Stimulated activated naive B cell treated with anti-CD40 and anti-IgM and Interleukin-4, amounts not matched to agents 10 μg/mL and 1 μg/mL and 100 μg/mL, for 72 hours (primary cell): ENCODE results near the gene USP44.

Experiments used
- ATAC-seq, 2 donors: fragments of 150-1000 bp; cut with Tn5 transposase; replicated peaks; 2 replicates each; pipeline ENCODE4 v1.10.0; 2021; ENCODE audit warnings: moderate library complexity in 1 of 2
- DNase-seq: peaks from one replicate; pipeline ENCODE4 v3.0.0; 2021
- H3K27ac Mint-ChIP-seq: one replicate; pipeline ENCODE4 v1.8.0; 2022; ENCODE audit warnings: mild to moderate bottlenecking, mixed read lengths
- H3K27me3 Mint-ChIP-seq, 2 donors: one replicate each; pipeline ENCODE4 v1.8.0; 2022; ENCODE audit warnings: mixed read lengths in 2 of 2
- H3K36me3 Mint-ChIP-seq, 2 donors: one replicate each; pipeline ENCODE4 v1.8.0; 2022; ENCODE audit warnings: mixed read lengths in 2 of 2, mild to moderate bottlenecking in 1 of 2
- H3K4me1 Mint-ChIP-seq, 2 donors: one replicate each; pipeline ENCODE4 v1.8.0; 2022; ENCODE audit warnings: mixed read lengths in 2 of 2, mild to moderate bottlenecking in 1 of 2
- H3K4me3 Mint-ChIP-seq, 2 donors: one replicate each; pipeline ENCODE4 v1.8.0; 2022; ENCODE audit warnings: mild to moderate bottlenecking in 2 of 2, mixed read lengths in 2 of 2, moderate library complexity in 1 of 2
- H3K9me3 Mint-ChIP-seq, 2 donors: one replicate each; pipeline ENCODE4 v1.8.0; 2022; ENCODE audit warnings: mixed read lengths in 2 of 2, mild to moderate bottlenecking in 1 of 2

USP44 gene

GRCh38 chr12:95480230-95480629 lies 71.0 kb downstream of the USP44 start:
- no peak overlapping the region for H3K4me3 Mint-ChIP-seq
- ATAC-seq (no peak), DNase-seq (no peak)
- H3K27me3 Mint-ChIP-seq = no peaks in the 10 kb centered on the region
- peaks cover 21 to 52% of the 10 kb centered on the region in 2 donors for H3K4me1 Mint-ChIP-seq
- peaks cover 42 to 53% of the 10 kb centered on the region in 2 donors for H3K36me3 Mint-ChIP-seq
- no peaks in the 10 kb centered on the region for H3K9me3 Mint-ChIP-seq
- H3K27ac Mint-ChIP-seq = no peak overlapping the region

GRCh38 chr12:95474660-95474958 lies 76.7 kb downstream of the USP44 start:
- peaks cover 6 to 8% of the 10 kb centered on the region in 2 donors for H3K27me3 Mint-ChIP-seq
- H3K4me1 Mint-ChIP-seq = peaks cover 14 to 35% of the 10 kb centered on the region in 2 donors
- no peaks in the 10 kb centered on the region for H3K9me3 Mint-ChIP-seq
- ATAC-seq (no peak), DNase-seq (no peak)
- peak overlapping the region; percentile 95 to 100 for H3K4me3 Mint-ChIP-seq
- peak overlapping the region; percentile 100 for H3K27ac Mint-ChIP-seq
- peaks cover 32 to 33% of the 10 kb centered on the region in 2 donors for H3K36me3 Mint-ChIP-seq

GRCh38 chr12:95473884-95474659 lies 77.2 kb downstream of the USP44 start, which contains the start of gene METAP2:
Gene METAP2 (plus strand): TSS chr12:95474152. CDS start chr12:95474180, 28 bp downstream.
- Mint-ChIP-seq H3K4me3 (peak within 1 kb of the TSS; percentile 95 to 100), H3K27ac (peak within 1 kb of the TSS; percentile 100), H3K36me3 (peaks cover 29% of the 10 kb centered on the region in 2 donors), H3K9me3 (no peaks in the 10 kb centered on the region), H3K27me3 (peaks cover 6 to 8% of the 10 kb centered on the region in 2 donors), H3K4me1 (peaks cover 12 to 30% of the 10 kb centered on the region in 2 donors)
- peak; percentile 98 for ATAC-seq
- peak; percentile 96 for DNase-seq

GRCh38 chr12:95473231-95473883 lies 77.9 kb downstream of the USP44 start:
- H3K4me3 Mint-ChIP-seq = peak overlapping the region; percentile 95 to 100
- peak overlapping the region; percentile 100 for H3K27ac Mint-ChIP-seq
- H3K27me3 Mint-ChIP-seq = peaks cover 6 to 8% of the 10 kb centered on the region in 2 donors
- H3K36me3 Mint-ChIP-seq = peaks cover 21 to 22% of the 10 kb centered on the region in 2 donors
- ATAC-seq (peak; percentile 37 to 46), DNase-seq (no peak)
- peaks cover 10 to 23% of the 10 kb centered on the region in 2 donors for H3K4me1 Mint-ChIP-seq
- H3K9me3 Mint-ChIP-seq = no peaks in the 10 kb centered on the region

- ATAC-seq (no peak), DNase-seq (no peak)
- Mint-ChIP-seq H3K27me3 (peaks cover 6 to 8% of the 10 kb centered on the region in 2 donors), H3K9me3 (no peaks in the 10 kb centered on the region), H3K4me1 (peaks cover under 1 to 3% of the 10 kb centered on the region in 2 donors), H3K4me3 (no peak overlapping the region), H3K36me3 (peaks cover 3 to 4% of the 10 kb centered on the region in 2 donors), H3K27ac (no peak overlapping the region)
Measured at GRCh38 chr12:95470300-95470699, 81.0 kb downstream of the USP44 start.
